ENCODE results near the gene KIAA1191. TPM values are rescaled to one million over a fixed set of nuclear protein-coding genes. Genes with fewer than 3 reads are reported as not detected.

KIAA1191 gene
- total and polyA plus RNA-seq, 2 of the 4 experiments (the other 2 are of a cell fraction): 114 to 124 TPM

DNA sequence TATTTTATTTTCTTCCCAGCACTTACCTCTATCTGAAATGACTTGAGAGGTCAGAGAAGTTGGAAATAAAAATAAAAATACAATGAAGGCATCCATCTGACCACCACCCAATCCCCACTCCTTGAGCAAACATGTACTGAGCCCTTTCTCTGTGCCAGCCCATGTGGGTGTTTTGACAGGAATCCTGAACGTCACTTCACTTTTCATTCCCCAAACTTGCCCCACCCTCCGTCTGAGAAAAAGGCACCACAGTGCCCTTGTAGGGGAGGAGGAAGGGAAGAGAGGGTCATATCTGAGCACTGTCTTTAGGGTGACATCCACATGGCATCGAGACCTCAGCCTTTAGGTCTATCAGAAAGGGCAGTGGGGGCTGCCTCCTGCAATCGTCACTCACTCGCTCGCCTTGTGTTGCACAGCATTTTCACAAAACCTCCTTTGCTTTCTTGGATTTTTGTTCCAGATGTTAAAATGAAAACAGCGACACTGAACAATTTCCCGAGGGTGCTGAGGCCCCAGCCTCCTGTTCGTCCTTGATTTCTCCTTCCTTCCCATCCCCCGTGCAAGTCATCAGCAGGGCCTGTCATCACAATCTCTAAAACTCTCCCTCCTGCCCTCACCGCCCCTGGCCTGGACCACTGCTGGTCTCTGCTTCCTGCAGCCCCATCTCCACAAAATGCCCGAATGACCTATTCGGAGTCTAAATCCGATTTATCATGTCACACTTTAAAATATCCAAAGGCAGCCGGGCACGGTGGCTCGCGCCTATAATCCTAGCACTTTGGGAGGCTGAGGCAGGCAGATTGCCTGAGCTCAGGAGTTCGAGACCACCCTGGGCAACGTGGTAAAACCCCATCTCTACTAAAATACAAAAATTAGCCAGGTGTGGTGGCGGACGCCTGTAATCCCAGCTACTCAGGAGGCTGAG is 40.0 kb upstream of the KIAA1191 start:
- Histone ChIP-seq H3K23ac (ENCODE audit: low read depth, low read length) (no peak overlapping the region), H3K36me3 (ENCODE audit: control insufficient read depth, insufficient read depth, low read length) (peaks cover 20% of the 10 kb centered on the region), H3K9ac (ENCODE audit: low read depth, low read length) (no peak overlapping the region), H2BK5ac (ENCODE audit: low read depth, low read length, poor library complexity, severe bottlenecking) (no peak overlapping the region), H3K56ac (ENCODE audit: extremely low read depth, insufficient read depth, low read length) (no peak overlapping the region), H4K20me1 (ENCODE audit: insufficient read depth, low read length) (peaks cover 4% of the 10 kb centered on the region; the same call in 1 of the 2 replicates), H3K79me1 (ENCODE audit: low read depth in 1 of 2, low read length in 2 of 2) (peaks cover 6 to 13% of the 10 kb centered on the region in 2 experiments; a peak in 3 of 4 replicates), H2BK20ac (ENCODE audit: low read depth, low read length) (no peak overlapping the region), H4K8ac (ENCODE audit: low read depth in 2 of 2, low read length in 2 of 2) (no peak overlapping the region), H3K27me3 (ENCODE audit: control insufficient read depth, insufficient read depth, low read length) (no peaks in the 10 kb centered on the region), H3K27ac (ENCODE audit: insufficient read depth, low read length) (no peak overlapping the region), H3K4ac (ENCODE audit: low read depth, low read length) (no peak overlapping the region), H3K18ac (ENCODE audit: low read depth, low read length) (no peak overlapping the region), H4K5ac (ENCODE audit: low read depth, low read length) (no peak overlapping the region), H2AK9ac (replicated peaks; ENCODE audit: low read depth, low read length, poor library complexity) (no peak overlapping the region), H2AK5ac (ENCODE audit: low read depth, low read length) (no peak overlapping the region), H2BK15ac (ENCODE audit: low read depth, low read length) (no peak overlapping the region), H2AFZ (replicated peaks; ENCODE audit: low read length, poor library complexity) (no peak overlapping the region), H3K4me2 (ENCODE audit: low read depth, low read length) (no peak overlapping the region), H4K91ac (ENCODE audit: insufficient read depth, low read depth, low read length) (no peak overlapping the region), H3K4me3 (ENCODE audit: insufficient read depth, low read depth, low read length) (no peak overlapping the region), H2BK120ac (ENCODE audit: low read depth, low read length) (no peak overlapping the region), H3K4me1 (ENCODE audit: control insufficient read depth, insufficient read depth, low read length) (no peaks in the 10 kb centered on the region), H3K9me3 (ENCODE audit: control insufficient read depth, insufficient read depth, low read length) (no peaks in the 10 kb centered on the region), H3K14ac (replicated peaks; ENCODE audit: low read depth, low read length) (no peak overlapping the region), H3K9me1 (ENCODE audit: insufficient read depth, low read length) (no peaks in the 10 kb centered on the region)
- TF ChIP-seq NFE2L2 (IDR thresholded peaks at IDR 0.05; ENCODE audit: low read depth, low read length) (no peak), FOS (IDR thresholded peaks at IDR 0.05; ENCODE audit: low read depth, low read length) (no peak), MXI1 (IDR thresholded peaks at IDR 0.05; ENCODE audit: borderline replicate concordance, low read depth, low read length) (no peak), RCOR1 (IDR thresholded peaks at IDR 0.05; ENCODE audit: insufficient replicate concordance, low read length) (no peak), SMC3 (IDR thresholded peaks at IDR 0.05; ENCODE audit: low read depth, low read length) (no peak), RFX5 (IDR thresholded peaks at IDR 0.05; ENCODE audit: low read depth, low read length) (no peak), RAD21 (IDR thresholded peaks at IDR 0.05; ENCODE audit: low read length) (no peak), CEBPB (IDR thresholded peaks at IDR 0.05; ENCODE audit: low read depth, low read length) (no peak), BHLHE40 (IDR thresholded peaks at IDR 0.05; ENCODE audit: low read depth, low read length) (no peak), CHD1 (IDR thresholded peaks at IDR 0.05; ENCODE audit: low read depth, low read length) (no peak), MAFK (IDR thresholded peaks at IDR 0.05; ENCODE audit: low read depth, low read length) (no peak), POLR2A (IDR thresholded peaks at IDR 0.05; ENCODE audit: low read depth, low read length) (no peak)
- TF ChIP-seq, protein P1, sequence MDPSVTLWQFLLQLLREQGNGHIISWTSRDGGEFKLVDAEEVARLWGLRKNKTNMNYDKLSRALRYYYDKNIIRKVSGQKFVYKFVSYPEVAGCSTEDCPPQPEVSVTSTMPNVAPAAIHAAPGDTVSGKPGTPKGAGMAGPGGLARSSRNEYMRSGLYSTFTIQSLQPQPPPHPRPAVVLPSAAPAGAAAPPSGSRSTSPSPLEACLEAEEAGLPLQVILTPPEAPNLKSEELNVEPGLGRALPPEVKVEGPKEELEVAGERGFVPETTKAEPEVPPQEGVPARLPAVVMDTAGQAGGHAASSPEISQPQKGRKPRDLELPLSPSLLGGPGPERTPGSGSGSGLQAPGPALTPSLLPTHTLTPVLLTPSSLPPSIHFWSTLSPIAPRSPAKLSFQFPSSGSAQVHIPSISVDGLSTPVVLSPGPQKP (IDR thresholded peaks at IDR 0.05; ENCODE audit: borderline replicate concordance, low read depth, low read length): no peak
- TF ChIP-seq, protein P2, sequence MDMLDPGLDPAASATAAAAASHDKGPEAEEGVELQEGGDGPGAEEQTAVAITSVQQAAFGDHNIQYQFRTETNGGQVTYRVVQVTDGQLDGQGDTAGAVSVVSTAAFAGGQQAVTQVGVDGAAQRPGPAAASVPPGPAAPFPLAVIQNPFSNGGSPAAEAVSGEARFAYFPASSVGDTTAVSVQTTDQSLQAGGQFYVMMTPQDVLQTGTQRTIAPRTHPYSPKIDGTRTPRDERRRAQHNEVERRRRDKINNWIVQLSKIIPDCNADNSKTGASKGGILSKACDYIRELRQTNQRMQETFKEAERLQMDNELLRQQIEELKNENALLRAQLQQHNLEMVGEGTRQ (IDR thresholded peaks at IDR 0.05; ENCODE audit: low read depth, low read length): no peak
- ChIA-PET POLR2A (ENCODE audit: unreplicated experiment) (no interaction called here), CTCF (interaction anchor here (1.0 kb wide), 1 partner anchor 10 kb away, joined by 3 read pairs; no protein-coding TSS in a partner anchor)
- no peak for DNase-seq
- no peak for ATAC-seq (ENCODE audit: low read depth)
- dilution Hi-C loops (cut with HindIII; ENCODE audit: low sequenced_read_pairs, unreplicated experiment): no loop called here
- intact Hi-C loops (cut with micrococcal nuclease): no loop called here
- 72% methylated on average over 15 of the region's 22 CpGs; no CpG with 5 or more reads in 1 of the 2 experiments for WGBS, 2 experiments (ENCODE audit: extremely low coverage in 2 of 2, insufficient read length in 1 of 2)
- in situ Hi-C loops (cut with MboI; ENCODE audit: low sequenced_read_pairs): no loop called here
- BruUV-seq (replicated peaks): no TSS peak

Measured in IMR-90 (cell line).